Immature natural killer cell (primary cell): ENCODE results near the gene PEX14. TPM values are rescaled to one million over a fixed set of nuclear protein-coding genes. Genes with fewer than 3 reads are reported as not detected.
A peak's percentile ranks its signal among the peaks of the same experiment; 100 is the strongest.

Experiments
- DNase-seq, 3 donors: peaks; one replicate each; pipeline ENCODE4 v3.0.0; 2022; ENCODE audit warnings: mixed read lengths in 1 of 3
- H3K27ac Mint-ChIP-seq, 6 donors: one replicate each; pipeline ENCODE4 v1.8.0; 2020; ENCODE audit warnings: mixed read lengths in 6 of 6, mild to moderate bottlenecking in 5 of 6, inconsistent platforms in 4 of 6, moderate library complexity in 3 of 6
- H3K27me3 Mint-ChIP-seq, 3 donors: one replicate each; pipeline ENCODE4 v1.8.0; 2020 to 2021; ENCODE audit warnings: low read depth in 3 of 3, mild to moderate bottlenecking in 3 of 3, mixed read lengths in 3 of 3, moderate library complexity in 3 of 3, inconsistent platforms in 1 of 3
- H3K36me3 Mint-ChIP-seq, 3 donors: one replicate each; pipeline ENCODE4 v1.8.0; 2020; ENCODE audit warnings: mixed read lengths in 3 of 3, inconsistent platforms in 2 of 3, mild to moderate bottlenecking in 2 of 3
- H3K4me1 Mint-ChIP-seq, 2 donors: one replicate each; pipeline ENCODE4 v1.8.0; 2020; ENCODE audit warnings: inconsistent platforms in 2 of 2, mild to moderate bottlenecking in 2 of 2, mixed read lengths in 2 of 2, moderate library complexity in 1 of 2
- H3K4me3 Mint-ChIP-seq, 5 donors: one replicate each; pipeline ENCODE4 v1.8.0; 2020; ENCODE audit warnings: mild to moderate bottlenecking in 5 of 5, mixed read lengths in 5 of 5, inconsistent platforms in 3 of 5, moderate library complexity in 3 of 5
- H3K9me3 Mint-ChIP-seq, 6 donors: one replicate each; pipeline ENCODE4 v1.8.0; 2020; ENCODE audit warnings: mild to moderate bottlenecking in 6 of 6, mixed read lengths in 6 of 6, inconsistent platforms in 4 of 6, moderate library complexity in 3 of 6
- polyA plus RNA-seq, 3 donors: library from polyadenylated mRNA; unstranded; fragments of 300-500 nt; fragmentation: Illumina TruSeq; gene quantifications; one replicate each; pipeline ENCODE4 v1.2.3, GENCODE V29; 2021

The PEX14 gene
- polyA plus RNA-seq, 3 donors from 2014 or later: 2.0 to 7.5 (median 4.1) TPM

- Mint-ChIP-seq H3K27me3 (no peaks in the 10 kb centered on the region), H3K9me3 (peaks cover 0 to 10% (median 0%) of the 10 kb centered on the region in 6 donors), H3K4me3 (no peak overlapping the region), H3K27ac (peak overlapping the region in 1 of 6 donors; percentile 17), H3K36me3 (peaks cover 5 to 19% (median 6%) of the 10 kb centered on the region in 3 donors), H3K4me1 (peaks cover 6 to 9% of the 10 kb centered on the region in 2 donors)
- no peak for DNase-seq
These were observed 86.7 kb downstream of the PEX14 start for GRCh38 chr1:10561497-10561896.

GRCh38 chr1:10561955-10562354 lies 87.2 kb downstream of the PEX14 start:
- DNase-seq: peak in 1 of 3 donors; percentile 10
- Mint-ChIP-seq H3K4me3 (no peak overlapping the region), H3K36me3 (peaks cover 5 to 19% (median 6%) of the 10 kb centered on the region in 3 donors), H3K27ac (peak overlapping the region in 4 of 6 donors; percentile 4 to 27 (median 12)), H3K27me3 (no peaks in the 10 kb centered on the region), H3K9me3 (peaks cover 0 to 10% (median 0%) of the 10 kb centered on the region in 6 donors), H3K4me1 (peaks cover 2 to 9% of the 10 kb centered on the region in 2 donors)

- Mint-ChIP-seq H3K27ac (peak overlapping the region in 2 of 6 donors; percentile 38 to 42), H3K4me3 (no peak overlapping the region), H3K4me1 (peaks cover 2 to 9% of the 10 kb centered on the region in 2 donors), H3K9me3 (peaks cover 0 to 10% (median 0%) of the 10 kb centered on the region in 6 donors), H3K27me3 (no peaks in the 10 kb centered on the region), H3K36me3 (peaks cover 5 to 19% (median 6%) of the 10 kb centered on the region in 3 donors)
- DNase-seq: no peak
These were observed 89.3 kb downstream of the PEX14 start for GRCh38 chr1:10564063-10564462.

- Mint-ChIP-seq H3K4me1 (peaks cover 0 to 1% of the 10 kb centered on the region in 2 donors), H3K27me3 (peaks cover 0 to 3% (median 0%) of the 10 kb centered on the region in 3 donors)
These were observed 94.8 kb downstream of the PEX14 start for GRCh38 chr1:10569531-10569930.

GRCh38 chr1:10575616-10576015 lies 100.9 kb downstream of the PEX14 start:
- no peak overlapping the region for H3K4me3 Mint-ChIP-seq
- H3K27me3 Mint-ChIP-seq: no peaks in the 10 kb centered on the region
- DNase-seq: no peak
- peaks cover 0 to under 1% of the 10 kb centered on the region in 2 donors for H3K4me1 Mint-ChIP-seq
- H3K27ac Mint-ChIP-seq: peak overlapping the region in 1 of 6 donors; percentile 5
- H3K9me3 Mint-ChIP-seq: no peaks in the 10 kb centered on the region
- peaks cover 0 to 2% (median 0%) of the 10 kb centered on the region in 3 donors for H3K36me3 Mint-ChIP-seq

More at GRCh38 chr1:10569531-10569930, 94.8 kb downstream of the PEX14 start:
- Mint-ChIP-seq H3K4me3 (no peak overlapping the region), H3K9me3 (peaks cover 0 to under 1% (median 0%) of the 10 kb centered on the region in 6 donors), H3K27ac (peak overlapping the region in 1 of 6 donors; percentile 12), H3K36me3 (peaks cover 4 to 9% (median 5%) of the 10 kb centered on the region in 3 donors)
- DNase-seq: no peak

- H3K9me3 Mint-ChIP-seq: no peaks in the 10 kb centered on the region
- H3K27me3 Mint-ChIP-seq: peaks cover 0 to under 1% (median 0%) of the 10 kb centered on the region in 3 donors
- H3K27ac Mint-ChIP-seq: peak overlapping the region in 1 of 6 donors; percentile 84
- no peak for DNase-seq
- no peaks in the 10 kb centered on the region for H3K36me3 Mint-ChIP-seq
- no peak overlapping the region for H3K4me3 Mint-ChIP-seq
- H3K4me1 Mint-ChIP-seq: no peaks in the 10 kb centered on the region
These were observed 103.3 kb downstream of the PEX14 start for GRCh38 chr1:10578070-10578469.

GRCh38 chr1:10583641-10584040 lies 108.9 kb downstream of the PEX14 start:
- Mint-ChIP-seq H3K4me1 (no peaks in the 10 kb centered on the region), H3K9me3 (no peaks in the 10 kb centered on the region), H3K27ac (peak overlapping the region in 2 of 6 donors; percentile 28 to 46), H3K4me3 (no peak overlapping the region), H3K27me3 (peaks cover 0 to 1% (median 0%) of the 10 kb centered on the region in 3 donors), H3K36me3 (peaks cover 0 to 6% (median 4%) of the 10 kb centered on the region in 3 donors)
- no peak for DNase-seq

GRCh38 chr1:10585242-10585641 lies 110.5 kb downstream of the PEX14 start:
- Mint-ChIP-seq H3K27ac (no peak overlapping the region), H3K4me1 (no peaks in the 10 kb centered on the region), H3K9me3 (no peaks in the 10 kb centered on the region), H3K27me3 (peaks cover 0 to 1% (median 0%) of the 10 kb centered on the region in 3 donors), H3K36me3 (peaks cover 0 to 6% (median 4%) of the 10 kb centered on the region in 3 donors), H3K4me3 (no peak overlapping the region)
- no peak for DNase-seq

GRCh38 chr1:10586125-10586524 lies 111.4 kb downstream of the PEX14 start:
- no peak overlapping the region for H3K27ac Mint-ChIP-seq
- DNase-seq: no peak
- peaks cover 0 to 6% (median 4%) of the 10 kb centered on the region in 3 donors for H3K36me3 Mint-ChIP-seq
- H3K4me3 Mint-ChIP-seq: no peak overlapping the region
- H3K9me3 Mint-ChIP-seq: no peaks in the 10 kb centered on the region
- peaks cover 2 to 3% of the 10 kb centered on the region in 2 donors for H3K4me1 Mint-ChIP-seq
- peaks cover 0 to 1% (median 0%) of the 10 kb centered on the region in 3 donors for H3K27me3 Mint-ChIP-seq

- H3K27me3 Mint-ChIP-seq: no peaks in the 10 kb centered on the region
- DNase-seq: no peak
- H3K36me3 Mint-ChIP-seq: peaks cover 0 to 6% (median 4%) of the 10 kb centered on the region in 3 donors
- H3K27ac Mint-ChIP-seq: no peak overlapping the region
- H3K4me1 Mint-ChIP-seq: peaks cover 9 to 11% of the 10 kb centered on the region in 2 donors
- H3K4me3 Mint-ChIP-seq: no peak overlapping the region
- H3K9me3 Mint-ChIP-seq: no peaks in the 10 kb centered on the region
These were observed 113.9 kb downstream of the PEX14 start for GRCh38 chr1:10588640-10589039.

- Mint-ChIP-seq H3K4me3 (no peak overlapping the region), H3K27ac (no peak overlapping the region), H3K9me3 (no peaks in the 10 kb centered on the region)
These were observed 114.3 kb downstream of the PEX14 start for GRCh38 chr1:10589074-10589473.

GRCh38 chr1:10591010-10591409 lies 116.3 kb downstream of the PEX14 start:
- no peaks in the 10 kb centered on the region for H3K36me3 Mint-ChIP-seq
- H3K27me3 Mint-ChIP-seq: no peaks in the 10 kb centered on the region
- H3K27ac Mint-ChIP-seq: peak overlapping the region in 3 of 6 donors; percentile 34 to 69 (median 63)
- peak in 2 of 3 donors; percentile 2 to 16 for DNase-seq
- peaks cover 10 to 11% of the 10 kb centered on the region in 2 donors for H3K4me1 Mint-ChIP-seq
- peak overlapping the region in 1 of 5 donors; percentile 44 for H3K4me3 Mint-ChIP-seq
- H3K9me3 Mint-ChIP-seq: no peaks in the 10 kb centered on the region

More at GRCh38 chr1:10589074-10589473, 114.3 kb downstream of the PEX14 start:
- no peak for DNase-seq
- Mint-ChIP-seq H3K36me3 (peaks cover 0 to 6% (median 4%) of the 10 kb centered on the region in 3 donors), H3K27me3 (no peaks in the 10 kb centered on the region), H3K4me1 (peaks cover 9 to 11% of the 10 kb centered on the region in 2 donors)

- H3K4me3 Mint-ChIP-seq: no peak overlapping the region
- H3K27me3 Mint-ChIP-seq: no peaks in the 10 kb centered on the region
- no peaks in the 10 kb centered on the region for H3K36me3 Mint-ChIP-seq
- H3K9me3 Mint-ChIP-seq: no peaks in the 10 kb centered on the region
- peak overlapping the region in 1 of 6 donors; percentile 40 for H3K27ac Mint-ChIP-seq
- peaks cover 10 to 11% of the 10 kb centered on the region in 2 donors for H3K4me1 Mint-ChIP-seq
- DNase-seq: no peak
These were observed 117.6 kb downstream of the PEX14 start for GRCh38 chr1:10592373-10592772.

GRCh38 chr1:10593750-10594149 lies 119.0 kb downstream of the PEX14 start:
- no peak overlapping the region for H3K4me3 Mint-ChIP-seq
- no peak for DNase-seq
- H3K4me1 Mint-ChIP-seq: peaks cover 10 to 11% of the 10 kb centered on the region in 2 donors
- H3K27ac Mint-ChIP-seq: no peak overlapping the region
- no peaks in the 10 kb centered on the region for H3K9me3 Mint-ChIP-seq
- H3K27me3 Mint-ChIP-seq: no peaks in the 10 kb centered on the region
- no peaks in the 10 kb centered on the region for H3K36me3 Mint-ChIP-seq
